Breast epithelium (tissue), 4 donors: ENCODE results near the gene ZMYND8. TPM values are rescaled to one million over a fixed set of nuclear protein-coding genes. Genes with fewer than 3 reads are reported as not detected.

Experiments
- DNase-seq, 2 donors: peaks; one replicate each; pipeline ENCODE4 v3.0.0-alpha.2; 2019; ENCODE audit warnings: low spot score in 2 of 2
- H3K27ac ChIP-seq, 2 donors: fragments of 200-600 bp; sonication (generic) in 1 of 2; one replicate each; pipeline ENCODE4 v1.5.1; 2016 to 2019; ENCODE audit warnings: mild to moderate bottlenecking in 1 of 2
- H3K27me3 ChIP-seq, 2 donors: fragments of 200-600 bp; sonication (generic) in 1 of 2; one replicate each; pipeline versions ENCODE4 v1.5.1 to v1.6.0; 2017 to 2019; ENCODE audit warnings: control low read depth in 1 of 2, mild to moderate bottlenecking in 1 of 2
- H3K36me3 ChIP-seq: fragments of 200-600 bp; one replicate; pipeline ENCODE4 v1.5.1; 2019
- H3K4me1 ChIP-seq, 2 donors: fragments of 200-600 bp; sonication (generic); one replicate each; pipeline ENCODE4 v1.5.1; 2016 to 2019; ENCODE audit warnings: control low read depth in 1 of 2
- H3K4me3 ChIP-seq, 3 donors: fragments of 200-600 bp; sonication (generic); 1 replicate in 2 of 3; 2 replicates in 1 of 3; pipeline ENCODE4 v1.5.1; 2016 to 2019; ENCODE audit warnings: mild to moderate bottlenecking in 3 of 3, moderate library complexity in 2 of 3
- H3K9me3 ChIP-seq, 2 donors: fragments of 200-600 bp; sonication (generic) in 1 of 2; one replicate each; pipeline ENCODE4 v1.5.1; 2016 to 2019; ENCODE audit warnings: control low read depth in 1 of 2
- CTCF ChIP-seq, 3 donors: fragments of 450-650 bp; IDR thresholded peaks; one replicate each; pipeline ENCODE4 v1.5.1; 2016 to 2017; ENCODE audit warnings: antibody characterized with exemption in 3 of 3, mild to moderate bottlenecking in 3 of 3, moderate library complexity in 3 of 3
- POLR2A ChIP-seq: fragments of 450-650 bp; IDR thresholded peaks from one replicate; pipeline ENCODE4 v1.6.1; 2016; ENCODE audit warnings: antibody characterized with exemption, mild to moderate bottlenecking, moderate library complexity
- POLR2AphosphoS5 ChIP-seq, 3 donors: sonication (generic); formaldehyde crosslinking; IDR thresholded peaks; one replicate each; pipeline ENCODE4 v1.6.1; 2017; ENCODE audit warnings: antibody characterized with exemption in 3 of 3
- intact Hi-C: fragments of 100-400 bp; cut with DNase I; formaldehyde crosslinking; loops from one replicate; pipeline ENCODE4 v1.15.1; 2023; ENCODE audit warnings: low total_unique reads
- total RNA-seq, 3 donors: library from RNA; depleted of rRNA; stranded (reverse); fragments of >200 nt; gene quantifications; one replicate each; pipeline ENCODE4 v1.1.0, GENCODE V29; 2016

ZMYND8 gene
- total RNA-seq, 3 donors from 2014 or later: 40.6 to 47.7 (median 41.4) TPM

GRCh38 chr20:47215653-47216397 is 140.7 kb downstream of the ZMYND8 start:
- H3K4me1 ChIP-seq: no peaks in the 10 kb centered on the region
- intact Hi-C loops: no loop called here
- H3K27ac ChIP-seq: no peak overlapping the region
- H3K9me3 ChIP-seq: no peaks in the 10 kb centered on the region
- no peak for DNase-seq
- no peaks in the 10 kb centered on the region for H3K27me3 ChIP-seq
- H3K36me3 ChIP-seq: no peaks in the 10 kb centered on the region
- H3K4me3 ChIP-seq: no peak overlapping the region
- TF ChIP-seq CTCF (IDR thresholded peaks at IDR 0.05) (no peak), POLR2AphosphoS5 (IDR thresholded peaks at IDR 0.05) (no peak), POLR2A (no peak)

GRCh38 chr20:47213966-47214365 is 142.5 kb downstream of the ZMYND8 start:
- Histone ChIP-seq H3K27me3 (no peaks in the 10 kb centered on the region), H3K4me1 (no peaks in the 10 kb centered on the region), H3K9me3 (no peaks in the 10 kb centered on the region), H3K4me3 (no peak overlapping the region), H3K36me3 (no peaks in the 10 kb centered on the region), H3K27ac (no peak overlapping the region)
- DNase-seq: no peak
- no peak for TF ChIP-seq POLR2A
- intact Hi-C loops: no loop called here

- TF ChIP-seq POLR2A (no peak), CTCF (IDR thresholded peaks at IDR 0.05) (no peak), POLR2AphosphoS5 (IDR thresholded peaks at IDR 0.05) (no peak)
- Histone ChIP-seq H3K36me3 (no peaks in the 10 kb centered on the region), H3K4me1 (no peaks in the 10 kb centered on the region), H3K27ac (no peak overlapping the region), H3K27me3 (no peaks in the 10 kb centered on the region), H3K9me3 (no peaks in the 10 kb centered on the region), H3K4me3 (no peak overlapping the region)
- intact Hi-C loops: no loop called here
- no peak for DNase-seq
These were observed 143.8 kb downstream of the ZMYND8 start for GRCh38 chr20:47212606-47213207.

GRCh38 chr20:47211036-47211435 is 145.5 kb downstream of the ZMYND8 start:
- TF ChIP-seq CTCF (IDR thresholded peaks at IDR 0.05) (no peak), POLR2A (no peak), POLR2AphosphoS5 (IDR thresholded peaks at IDR 0.05) (no peak)
- intact Hi-C loops: no loop called here

GRCh38 chr20:47210470-47210869 is 146.0 kb downstream of the ZMYND8 start:
- H3K36me3 ChIP-seq: no peaks in the 10 kb centered on the region

More at GRCh38 chr20:47211036-47211435, 145.5 kb downstream of the ZMYND8 start:
- Histone ChIP-seq H3K27me3 (no peaks in the 10 kb centered on the region), H3K4me3 (no peak overlapping the region), H3K9me3 (no peaks in the 10 kb centered on the region), H3K36me3 (no peaks in the 10 kb centered on the region), H3K27ac (no peak overlapping the region), H3K4me1 (no peaks in the 10 kb centered on the region)
- no peak for DNase-seq

More at GRCh38 chr20:47210470-47210869, 146.0 kb downstream of the ZMYND8 start:
- Histone ChIP-seq H3K27me3 (no peaks in the 10 kb centered on the region), H3K9me3 (no peaks in the 10 kb centered on the region), H3K4me3 (no peak overlapping the region), H3K27ac (no peak overlapping the region), H3K4me1 (no peaks in the 10 kb centered on the region)
- no peak for DNase-seq
- TF ChIP-seq POLR2A (no peak), CTCF (IDR thresholded peaks at IDR 0.05) (no peak)
- intact Hi-C loops: no loop called here
